HAP-1 (cell line): ENCODE data around the gene CAMKMT.
A peak's percentile ranks its signal among the peaks of the same experiment; 100 is the strongest.

Source experiments
- DNase-seq, 2 experiments: peaks; one replicate each; pipeline ENCODE4 v3.0.0-alpha.2; 2016 to 2020; ENCODE audit warnings: low spot score in 2 of 2
- H3K27me3 ChIP-seq: fragments of 250-450 bp; sonication (Bioruptor Pico); 2 replicates; pipeline ENCODE4 v1.5.1; 2020; ENCODE audit warnings: low read depth, mild to moderate bottlenecking, moderate library complexity
- H3K36me3 ChIP-seq: fragments of 250-450 bp; sonication (Bioruptor Pico); replicated peaks from 2 replicates; pipeline ENCODE4 v1.5.1; 2020; ENCODE audit warnings: mild to moderate bottlenecking
- H3K4me1 ChIP-seq: fragments of 250-450 bp; sonication (Bioruptor Pico); 2 replicates; pipeline ENCODE4 v1.5.1; 2020; ENCODE audit warnings: mild to moderate bottlenecking
- H3K4me3 ChIP-seq: fragments of 250-450 bp; sonication (Bioruptor Pico); 2 replicates; pipeline ENCODE4 v1.5.1; 2020; ENCODE audit warnings: mild to moderate bottlenecking, moderate library complexity
- H3K9me3 ChIP-seq: fragments of 250-450 bp; sonication (Bioruptor Pico); 2 replicates; pipeline ENCODE4 v1.5.1; 2020; ENCODE audit warnings: mild to moderate bottlenecking, moderate library complexity
- in situ Hi-C: fragments of 300-500 bp; cut with MboI; formaldehyde crosslinking; loops from 3 replicates; pipeline ENCODE4 v1.14.3; 2020; ENCODE audit warnings: low sequenced_read_pairs, inconsistent platforms, mixed read lengths

CAMKMT gene

GRCh38 chr2:44801841-44802776 lies 440.4 kb downstream of the CAMKMT start:
- in situ Hi-C loops: no loop called here
- H3K4me1 ChIP-seq: peaks cover 44% of the 10 kb centered on the region

GRCh38 chr2:44802777-44803424 lies 441.2 kb downstream of the CAMKMT start:
- Histone ChIP-seq H3K36me3 (no peaks in the 10 kb centered on the region), H3K4me1 (peaks cover 49% of the 10 kb centered on the region), H3K4me3 (peak overlapping the region; percentile 9; the same call in 1 of the 2 replicates), H3K27me3 (no peaks in the 10 kb centered on the region), H3K9me3 (no peaks in the 10 kb centered on the region)
- DNase-seq: peak; percentile 73 to 81
- in situ Hi-C loops: no loop called here

More at GRCh38 chr2:44801841-44802776, 440.4 kb downstream of the CAMKMT start:
- no peak for DNase-seq
- no peaks in the 10 kb centered on the region for H3K27me3 ChIP-seq
- no peaks in the 10 kb centered on the region for H3K9me3 ChIP-seq
- H3K36me3 ChIP-seq: no peaks in the 10 kb centered on the region
- peak overlapping the region; percentile 9; the same call in 1 of the 2 replicates for H3K4me3 ChIP-seq

- H3K9me3 ChIP-seq: no peaks in the 10 kb centered on the region
- H3K36me3 ChIP-seq: no peaks in the 10 kb centered on the region
- peaks cover 49% of the 10 kb centered on the region for H3K4me1 ChIP-seq
- in situ Hi-C loops: no loop called here
- peak; percentile 85 to 87 for DNase-seq
- no peak overlapping the region for H3K4me3 ChIP-seq
- H3K27me3 ChIP-seq: no peaks in the 10 kb centered on the region
Observed at GRCh38 chr2:44804406-44805265, 442.9 kb downstream of the CAMKMT start.

- H3K4me3 ChIP-seq: peak overlapping the region; percentile 3
- in situ Hi-C loops: no loop called here
- peaks cover 49% of the 10 kb centered on the region for H3K4me1 ChIP-seq
- no peaks in the 10 kb centered on the region for H3K27me3 ChIP-seq
- H3K9me3 ChIP-seq: no peaks in the 10 kb centered on the region
- no peaks in the 10 kb centered on the region for H3K36me3 ChIP-seq
- DNase-seq: peak; percentile 54 to 66
Observed at GRCh38 chr2:44805401-44806235, 443.9 kb downstream of the CAMKMT start.

- Histone ChIP-seq H3K36me3 (no peaks in the 10 kb centered on the region), H3K4me1 (peaks cover 48% of the 10 kb centered on the region), H3K27me3 (no peaks in the 10 kb centered on the region), H3K9me3 (no peaks in the 10 kb centered on the region), H3K4me3 (no peak overlapping the region)
- in situ Hi-C loops: no loop called here
- no peak for DNase-seq
Observed at GRCh38 chr2:44807201-44808025, 445.7 kb downstream of the CAMKMT start.

- Histone ChIP-seq H3K4me3 (no peak overlapping the region), H3K9me3 (no peaks in the 10 kb centered on the region), H3K36me3 (no peaks in the 10 kb centered on the region), H3K27me3 (no peaks in the 10 kb centered on the region), H3K4me1 (peaks cover 17% of the 10 kb centered on the region)
- DNase-seq: no peak
- in situ Hi-C loops: no loop called here
Observed at GRCh38 chr2:44810892-44811530, 449.3 kb downstream of the CAMKMT start.

- no peak for DNase-seq
- in situ Hi-C loops: no loop called here
- H3K9me3 ChIP-seq: no peaks in the 10 kb centered on the region
- no peaks in the 10 kb centered on the region for H3K27me3 ChIP-seq
- no peaks in the 10 kb centered on the region for H3K36me3 ChIP-seq
- no peak overlapping the region for H3K4me3 ChIP-seq
- H3K4me1 ChIP-seq: no peaks in the 10 kb centered on the region
Observed at GRCh38 chr2:44813165-44813564, 451.4 kb downstream of the CAMKMT start.

GRCh38 chr2:44813658-44814057 lies 451.9 kb downstream of the CAMKMT start:
- no peaks in the 10 kb centered on the region for H3K36me3 ChIP-seq
- in situ Hi-C loops: no loop called here
- H3K4me3 ChIP-seq: no peak overlapping the region
- no peaks in the 10 kb centered on the region for H3K27me3 ChIP-seq
- H3K9me3 ChIP-seq: no peaks in the 10 kb centered on the region
- no peaks in the 10 kb centered on the region for H3K4me1 ChIP-seq
- DNase-seq: no peak

- no peaks in the 10 kb centered on the region for H3K36me3 ChIP-seq
- no peaks in the 10 kb centered on the region for H3K9me3 ChIP-seq
- no peak overlapping the region for H3K4me3 ChIP-seq
- no peaks in the 10 kb centered on the region for H3K27me3 ChIP-seq
- DNase-seq: no peak
- no peaks in the 10 kb centered on the region for H3K4me1 ChIP-seq
- in situ Hi-C loops: no loop called here
Observed at GRCh38 chr2:44817256-44817655, 455.5 kb downstream of the CAMKMT start.

GRCh38 chr2:44817673-44818335 lies 456.1 kb downstream of the CAMKMT start:
- H3K9me3 ChIP-seq: no peaks in the 10 kb centered on the region
- H3K4me3 ChIP-seq: no peak overlapping the region
- in situ Hi-C loops: no loop called here
- H3K4me1 ChIP-seq: no peaks in the 10 kb centered on the region
- no peak for DNase-seq
- H3K36me3 ChIP-seq: no peaks in the 10 kb centered on the region
- H3K27me3 ChIP-seq: no peaks in the 10 kb centered on the region

GRCh38 chr2:44819061-44819460 lies 457.3 kb downstream of the CAMKMT start:
- Histone ChIP-seq H3K27me3 (no peaks in the 10 kb centered on the region), H3K4me3 (no peak overlapping the region), H3K9me3 (no peaks in the 10 kb centered on the region), H3K4me1 (no peaks in the 10 kb centered on the region), H3K36me3 (no peaks in the 10 kb centered on the region)
- no peak for DNase-seq
- in situ Hi-C loops: no loop called here
